Measurements from ENCODE around the gene ERICH4. TPM values are rescaled to one million over a fixed set of nuclear protein-coding genes. Genes with fewer than 3 reads are reported as not detected.
"Not testable (repeated sequence)": the region's sequence is repeated elsewhere in the genome, so short reads cannot be mapped to it uniquely, and the experiment has no call there.

Gene ERICH4
- total RNA-seq, 2 experiments from 2014 or later, result not detected

DNA sequence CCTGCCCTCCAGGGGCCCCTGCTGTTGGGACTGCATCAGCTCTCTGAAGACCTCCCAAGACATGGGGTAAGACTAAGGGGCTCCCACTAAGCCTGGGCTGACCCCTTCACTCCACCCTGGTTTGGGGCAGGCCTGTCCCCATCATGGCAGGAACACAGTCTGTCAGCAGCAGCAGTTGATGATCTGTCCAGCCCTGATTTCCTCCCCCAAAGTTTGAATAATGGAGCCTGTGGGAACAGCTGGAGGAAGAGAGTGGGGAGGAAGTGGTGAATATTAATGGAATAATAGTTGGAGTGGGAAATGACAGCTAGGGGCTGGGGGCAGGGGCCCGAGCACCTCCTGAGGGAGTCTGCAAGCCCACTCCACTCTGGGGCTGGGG lies 14.5 kb upstream of the ERICH4 start:
- TF ChIP-seq, protein P1, sequence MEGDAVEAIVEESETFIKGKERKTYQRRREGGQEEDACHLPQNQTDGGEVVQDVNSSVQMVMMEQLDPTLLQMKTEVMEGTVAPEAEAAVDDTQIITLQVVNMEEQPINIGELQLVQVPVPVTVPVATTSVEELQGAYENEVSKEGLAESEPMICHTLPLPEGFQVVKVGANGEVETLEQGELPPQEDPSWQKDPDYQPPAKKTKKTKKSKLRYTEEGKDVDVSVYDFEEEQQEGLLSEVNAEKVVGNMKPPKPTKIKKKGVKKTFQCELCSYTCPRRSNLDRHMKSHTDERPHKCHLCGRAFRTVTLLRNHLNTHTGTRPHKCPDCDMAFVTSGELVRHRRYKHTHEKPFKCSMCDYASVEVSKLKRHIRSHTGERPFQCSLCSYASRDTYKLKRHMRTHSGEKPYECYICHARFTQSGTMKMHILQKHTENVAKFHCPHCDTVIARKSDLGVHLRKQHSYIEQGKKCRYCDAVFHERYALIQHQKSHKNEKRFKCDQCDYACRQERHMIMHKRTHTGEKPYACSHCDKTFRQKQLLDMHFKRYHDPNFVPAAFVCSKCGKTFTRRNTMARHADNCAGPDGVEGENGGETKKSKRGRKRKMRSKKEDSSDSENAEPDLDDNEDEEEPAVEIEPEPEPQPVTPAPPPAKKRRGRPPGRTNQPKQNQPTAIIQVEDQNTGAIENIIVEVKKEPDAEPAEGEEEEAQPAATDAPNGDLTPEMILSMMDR (IDR thresholded peaks at IDR 0.05), result no peak
- Mint-ChIP-seq H3K4me3 (peak overlapping the region; percentile 5), H3K27me3 (no peaks in the 10 kb centered on the region), H3K9me3 (no peaks in the 10 kb centered on the region), H3K36me3 (ENCODE audit: low read depth) (peaks cover 10% of the 10 kb centered on the region), H3K27ac (no peak overlapping the region), H3K4me1 (ENCODE audit: low read depth) (peaks cover 24% of the 10 kb centered on the region)
- DNase-seq (no peak), ATAC-seq (no peak)
- ChIA-PET POLR2A (interaction anchor here (0.7 to 1.5 kb wide), 3 partner anchors 10 to 96 kb away, joined by 3 to 13 read pairs (median 3); no protein-coding TSS in a partner anchor), CTCF (interaction anchor here (0.6 to 4.0 kb wide), 5 partner anchors 11 to 142 kb away, joined by 3 to 17 read pairs (median 4); partner anchors contain the start of gene DMAC2)
- intact Hi-C loops (cut with micrococcal nuclease), result no loop called here

DNA sequence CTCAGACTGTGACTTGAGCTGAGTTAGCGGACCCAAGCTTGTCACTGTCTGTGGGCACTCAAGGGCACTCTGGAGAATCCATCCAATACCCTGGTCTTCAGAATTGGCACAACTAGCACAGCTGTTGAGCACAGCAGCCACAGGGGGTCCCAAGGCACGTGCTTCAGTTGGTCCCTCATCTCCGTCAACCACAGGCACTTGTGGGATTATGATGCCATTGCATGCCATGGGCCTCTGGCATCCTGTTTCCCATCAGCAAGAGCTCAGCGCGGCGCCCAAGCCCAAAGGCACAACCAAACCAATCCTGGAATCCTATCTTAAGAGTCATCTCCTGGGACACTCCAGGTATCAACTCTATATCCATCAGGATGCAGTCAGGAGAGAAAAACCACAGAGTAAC lies 12.0 kb upstream of the ERICH4 start:
- H3K27me3 Mint-ChIP-seq, result no peaks in the 10 kb centered on the region
- H3K36me3 Mint-ChIP-seq (ENCODE audit: low read depth), result peaks cover 10% of the 10 kb centered on the region
- no peak overlapping the region for H3K27ac Mint-ChIP-seq
- peaks cover 24% of the 10 kb centered on the region for H3K4me1 Mint-ChIP-seq (ENCODE audit: low read depth)
- ChIA-PET POLR2A (interaction anchor here (1.1 to 1.5 kb wide), 2 partner anchors 12 to 43 kb away, joined by 3 to 7 read pairs; no protein-coding TSS in a partner anchor), CTCF (interaction anchor here (1.7 to 2.0 kb wide), 2 partner anchors 8 to 18 kb away, joined by 5 to 8 read pairs; partner anchors contain the start of gene DMAC2)
- intact Hi-C loops (cut with micrococcal nuclease), result no loop called here
- DNase-seq (no peak), ATAC-seq (no peak)
- no peak overlapping the region for H3K4me3 Mint-ChIP-seq
- TF ChIP-seq, protein P1 (IDR thresholded peaks at IDR 0.05), result no peak
- no peaks in the 10 kb centered on the region for H3K9me3 Mint-ChIP-seq

- no peak for ATAC-seq
- H3K4me3 Mint-ChIP-seq, result no peak overlapping the region
- CTCF ChIA-PET, result interaction anchor here (1.1 to 2.0 kb wide), 3 partner anchors 8 to 69 kb away, joined by 3 to 8 read pairs (median 5); partner anchors contain the start of gene DMAC2
- no peak overlapping the region for H3K27ac Mint-ChIP-seq
- no peaks in the 10 kb centered on the region for H3K9me3 Mint-ChIP-seq
- intact Hi-C loops (cut with micrococcal nuclease), result no loop called here
- peaks cover 12% of the 10 kb centered on the region for H3K36me3 Mint-ChIP-seq (ENCODE audit: low read depth)
- peak; percentile 29 for DNase-seq
- H3K4me1 Mint-ChIP-seq (ENCODE audit: low read depth), result peaks cover 25% of the 10 kb centered on the region
- TF ChIP-seq, protein P1 (IDR thresholded peaks at IDR 0.05), result peak; percentile 36
- POLR2A ChIA-PET, result interaction anchor here (0.7 to 1.5 kb wide), 3 partner anchors 13 to 112 kb away, joined by 3 to 7 read pairs (median 3); no protein-coding TSS in a partner anchor
- H3K27me3 Mint-ChIP-seq, result no peaks in the 10 kb centered on the region
Observed at GRCh38 chr19:41431426-41432386, 11.2 kb upstream of the ERICH4 start.

- H3K9me3 Mint-ChIP-seq, result no peaks in the 10 kb centered on the region
- H3K4me3 Mint-ChIP-seq, result no peak overlapping the region
- H3K36me3 Mint-ChIP-seq (ENCODE audit: low read depth), result peaks cover 18% of the 10 kb centered on the region
- no peak overlapping the region for H3K27ac Mint-ChIP-seq
- no peaks in the 10 kb centered on the region for H3K27me3 Mint-ChIP-seq
- TF ChIP-seq, protein P1 (IDR thresholded peaks at IDR 0.05), result no peak
- no peak for DNase-seq
- ATAC-seq, result no peak
- ChIA-PET POLR2A (no interaction called here), CTCF (no interaction called here)
- intact Hi-C loops (cut with micrococcal nuclease), result no loop called here
- peaks cover 20% of the 10 kb centered on the region for H3K4me1 Mint-ChIP-seq (ENCODE audit: low read depth)
Observed at GRCh38 chr19:41433171-41433570, 9.8 kb upstream of the ERICH4 start.

GRCh38 chr19:41434450-41434849 lies 8.5 kb upstream of the ERICH4 start:
- Mint-ChIP-seq H3K9me3 (no peaks in the 10 kb centered on the region), H3K36me3 (ENCODE audit: low read depth) (peaks cover 18% of the 10 kb centered on the region), H3K27ac (no peak overlapping the region), H3K4me1 (ENCODE audit: low read depth) (peaks cover 14% of the 10 kb centered on the region), H3K4me3 (no peak overlapping the region), H3K27me3 (no peaks in the 10 kb centered on the region)
- intact Hi-C loops (cut with micrococcal nuclease), result no loop called here
- CTCF ChIA-PET, result interaction anchor here (1.0 kb wide), 1 partner anchor 15 kb away, joined by 3 read pairs; no protein-coding TSS in a partner anchor
- POLR2A ChIA-PET, result no interaction called here
- TF ChIP-seq, protein P1 (IDR thresholded peaks at IDR 0.05), result no peak
- ATAC-seq (no peak), DNase-seq (no peak)

DNA sequence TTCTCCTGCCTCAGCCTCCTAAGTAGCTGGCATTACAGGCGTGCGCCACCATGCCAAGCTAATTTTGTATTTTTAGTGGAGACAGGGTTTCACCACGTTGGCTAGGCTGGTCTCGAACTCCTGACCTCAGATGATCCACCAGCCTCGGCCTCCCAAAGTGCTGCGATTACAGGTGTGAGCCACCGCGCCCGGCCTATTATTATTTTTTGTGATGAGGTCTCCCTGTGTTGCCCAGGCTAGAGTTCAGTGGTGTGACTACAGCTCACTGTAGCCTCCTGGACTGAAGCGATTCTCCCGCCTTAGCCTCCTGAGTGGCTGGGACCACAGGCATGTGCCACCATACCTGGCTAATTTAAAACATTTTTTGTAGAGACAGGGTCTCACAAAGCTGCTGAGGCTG lies 7.6 kb upstream of the ERICH4 start:
- DNase-seq; ATAC-seq; H3K27ac Mint-ChIP-seq; H3K9me3 Mint-ChIP-seq; H3K27me3 Mint-ChIP-seq; H3K4me3 Mint-ChIP-seq; intact Hi-C loops (cut with micrococcal nuclease): not testable (repeated sequence)
- peaks cover 17% of the 10 kb centered on the region for H3K4me1 Mint-ChIP-seq (ENCODE audit: low read depth)
- CTCF ChIA-PET, result interaction anchor here (1.0 kb wide), 1 partner anchor 14 kb away, joined by 3 read pairs; no protein-coding TSS in a partner anchor
- peaks cover 18% of the 10 kb centered on the region for H3K36me3 Mint-ChIP-seq (ENCODE audit: low read depth)
- POLR2A ChIA-PET, result interaction anchor here (0.5 to 0.9 kb wide), 2 partner anchors 8 to 59 kb away, joined by 3 read pairs; partner anchors contain the start of gene B3GNT8
